ENCODE data around the gene MMP25. TPM values are rescaled to one million over a fixed set of nuclear protein-coding genes. Genes with fewer than 3 reads are reported as not detected.

The MMP25 gene
- total and polyA plus RNA-seq, 9 of the 15 experiments (the other 6 are each of a cell fraction or from before 2014, with no cell fraction given) = 0.03 to 0.04 TPM; not detected in 7

- TF ChIP-seq KLF10 (CRISPR knock-in tag; IDR thresholded peaks at IDR 0.05) (no peak), POLR2A (conservative IDR thresholded peaks at IDR 0.05) (peak; percentile 70), HNRNPL (IDR thresholded peaks at IDR 0.05; ENCODE audit: low read depth, low read length) (no peak), PATZ1 (CRISPR knock-in tag; IDR thresholded peaks at IDR 0.05; ENCODE audit: borderline replicate concordance) (no peak), ZNF384 (IDR thresholded peaks at IDR 0.05; ENCODE audit: low read depth, low read length) (no peak), MYNN (IDR thresholded peaks at IDR 0.05) (0 out of 2 replicates have a peak, but pooled peaks have one; percentile 47), MYNN (CRISPR knock-in tag; IDR thresholded peaks at IDR 0.05) (no peak), CAMTA2 (CRISPR knock-in tag; conservative IDR thresholded peaks at IDR 0.05) (no peak), TAF15 (IDR thresholded peaks at IDR 0.05; ENCODE audit: low read depth, low read length) (no peak), NR3C1 (CRISPR knock-in tag; IDR thresholded peaks at IDR 0.05) (no peak), ZBED1 (IDR thresholded peaks at IDR 0.05) (no peak), NBN (IDR thresholded peaks at IDR 0.05; ENCODE audit: low read depth) (0 out of 2 replicates have a peak, but pooled peaks have one; percentile 37), SMARCB1 (IDR thresholded peaks at IDR 0.05; ENCODE audit: insufficient read length, low read depth) (no peak), TARDBP (IDR thresholded peaks at IDR 0.05) (no peak), SETDB1 (IDR thresholded peaks at IDR 0.05; ENCODE audit: low read length) (no peak), ZNF589 (CRISPR knock-in tag; IDR thresholded peaks at IDR 0.05; ENCODE audit: low read depth) (no peak), ZNF41 (CRISPR knock-in tag; conservative IDR thresholded peaks at IDR 0.05) (no peak), RBM22 (IDR thresholded peaks at IDR 0.05; ENCODE audit: low read depth, low read length, poor library complexity, severe bottlenecking) (no peak), SMAD4 (CRISPR knock-in tag; conservative IDR thresholded peaks at IDR 0.05) (peak; percentile 58)
- TF ChIP-seq, protein P1, sequence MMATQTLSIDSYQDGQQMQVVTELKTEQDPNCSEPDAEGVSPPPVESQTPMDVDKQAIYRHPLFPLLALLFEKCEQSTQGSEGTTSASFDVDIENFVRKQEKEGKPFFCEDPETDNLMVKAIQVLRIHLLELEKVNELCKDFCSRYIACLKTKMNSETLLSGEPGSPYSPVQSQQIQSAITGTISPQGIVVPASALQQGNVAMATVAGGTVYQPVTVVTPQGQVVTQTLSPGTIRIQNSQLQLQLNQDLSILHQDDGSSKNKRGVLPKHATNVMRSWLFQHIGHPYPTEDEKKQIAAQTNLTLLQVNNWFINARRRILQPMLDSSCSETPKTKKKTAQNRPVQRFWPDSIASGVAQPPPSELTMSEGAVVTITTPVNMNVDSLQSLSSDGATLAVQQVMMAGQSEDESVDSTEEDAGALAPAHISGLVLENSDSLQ (IDR thresholded peaks at IDR 0.05) = 0 out of 2 replicates have a peak, but pooled peaks have one; percentile 8
- TF ChIP-seq, protein P2, sequence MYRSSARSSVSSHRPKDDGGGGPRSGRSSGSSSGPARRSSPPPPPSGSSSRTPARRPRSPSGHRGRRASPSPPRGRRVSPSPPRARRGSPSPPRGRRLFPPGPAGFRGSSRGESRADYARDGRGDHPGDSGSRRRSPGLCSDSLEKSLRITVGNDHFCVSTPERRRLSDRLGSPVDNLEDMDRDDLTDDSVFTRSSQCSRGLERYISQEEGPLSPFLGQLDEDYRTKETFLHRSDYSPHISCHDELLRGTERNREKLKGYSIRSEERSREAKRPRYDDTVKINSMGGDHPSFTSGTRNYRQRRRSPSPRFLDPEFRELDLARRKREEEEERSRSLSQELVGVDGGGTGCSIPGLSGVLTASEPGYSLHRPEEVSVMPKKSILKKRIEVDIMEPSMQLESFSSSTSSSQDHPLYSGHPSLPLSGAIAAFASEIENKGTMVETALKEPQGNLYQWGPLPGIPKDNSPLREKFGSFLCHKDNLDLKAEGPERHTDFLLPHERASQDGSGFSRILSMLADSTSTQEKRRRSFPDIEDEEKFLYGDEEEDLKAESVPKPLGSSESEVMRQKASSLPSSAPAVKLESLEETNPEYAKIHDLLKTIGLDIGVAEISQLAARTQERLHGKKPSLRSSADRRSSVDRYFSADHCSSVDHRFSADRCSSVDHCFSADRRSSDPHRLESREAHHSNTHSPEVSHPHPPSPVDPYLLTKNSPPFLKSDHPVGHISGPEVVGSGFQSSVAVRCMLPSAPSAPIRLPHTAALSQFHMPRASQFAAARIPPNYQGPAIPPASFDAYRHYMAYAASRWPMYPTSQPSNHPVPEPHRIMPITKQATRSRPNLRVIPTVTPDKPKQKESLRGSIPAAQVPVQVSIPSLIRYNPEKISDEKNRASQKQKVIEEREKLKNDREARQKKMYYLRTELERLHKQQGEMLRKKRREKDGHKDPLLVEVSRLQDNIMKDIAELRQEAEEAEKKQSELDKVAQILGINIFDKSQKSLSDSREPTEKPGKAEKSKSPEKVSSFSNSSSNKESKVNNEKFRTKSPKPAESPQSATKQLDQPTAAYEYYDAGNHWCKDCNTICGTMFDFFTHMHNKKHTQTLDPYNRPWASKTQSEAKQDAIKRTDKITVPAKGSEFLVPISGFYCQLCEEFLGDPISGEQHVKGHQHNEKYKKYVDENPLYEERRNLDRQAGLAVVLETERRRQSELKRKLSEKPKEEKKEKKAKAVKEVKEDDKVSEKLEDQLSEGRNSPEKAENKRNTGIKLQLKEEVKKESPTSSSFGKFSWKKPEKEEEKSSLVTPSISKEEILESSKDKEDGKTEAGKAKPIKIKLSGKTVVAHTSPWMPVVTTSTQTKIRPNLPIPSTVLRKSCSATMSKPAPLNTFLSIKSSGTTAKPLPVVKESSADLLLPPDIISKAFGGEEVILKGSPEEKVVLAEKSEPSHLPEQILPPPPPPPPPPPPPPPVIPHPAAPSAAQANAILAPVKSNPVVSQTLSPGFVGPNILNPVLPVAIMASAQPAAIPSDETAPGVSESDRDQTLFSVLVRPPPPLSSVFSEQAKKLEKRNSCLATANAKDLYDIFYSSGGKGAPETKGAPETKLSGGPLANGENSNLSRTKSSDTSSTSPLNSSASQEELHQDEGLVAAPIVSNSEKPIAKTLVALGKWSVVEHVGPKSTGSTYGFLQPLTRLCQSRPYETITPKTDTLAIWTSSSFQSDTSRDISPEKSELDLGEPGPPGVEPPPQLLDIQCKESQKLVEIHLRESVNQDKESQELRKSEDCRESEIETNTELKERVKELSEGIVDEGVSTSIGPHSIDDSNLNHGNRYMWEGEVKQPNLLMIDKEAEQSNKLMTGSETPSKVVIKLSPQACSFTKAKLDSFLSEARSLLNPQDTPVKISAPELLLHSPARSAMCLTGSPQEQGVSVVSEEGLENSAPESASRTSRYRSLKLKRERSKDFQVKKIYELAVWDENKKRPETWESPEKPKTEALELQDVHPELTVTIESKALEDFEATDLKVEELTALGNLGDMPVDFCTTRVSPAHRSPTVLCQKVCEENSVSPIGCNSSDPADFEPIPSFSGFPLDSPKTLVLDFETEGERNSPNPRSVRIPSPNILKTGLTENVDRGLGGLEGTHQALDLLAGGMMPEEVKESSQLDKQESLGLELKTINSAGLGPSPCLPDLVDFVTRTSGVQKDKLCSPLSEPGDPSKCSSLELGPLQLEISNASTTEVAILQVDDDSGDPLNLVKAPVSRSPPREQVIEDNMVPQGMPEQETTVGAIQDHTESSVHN (IDR thresholded peaks at IDR 0.05; ENCODE audit: borderline replicate concordance in 1 of 2, low read depth in 1 of 2) = 0 out of 4 replicates have a peak, but pooled peaks of 1 of the 2 experiments have one; percentile 30
Observed at GRCh38 chr16:3004781-3005284, 41.5 kb upstream of the MMP25 start (continued).

Data from K562 (cell line).